Liver (tissue), 9 donors: ENCODE results near the gene CYB5R4. TPM values are rescaled to one million over a fixed set of nuclear protein-coding genes. Genes with fewer than 3 reads are reported as not detected.

Experiments
- DNase-seq: peaks from one replicate; pipeline ENCODE4 v3.0.0-alpha.2; 2017; ENCODE audit warnings: low spot score
- H3K27ac ChIP-seq, 2 donors: one replicate each; pipeline ENCODE4 v1.7.0; 2013; ENCODE audit warnings: inconsistent platforms in 2 of 2, low read length in 2 of 2, control low read depth in 1 of 2, low read depth in 1 of 2, mild to moderate bottlenecking in 1 of 2
- H3K27me3 ChIP-seq, 4 donors: one replicate each; pipeline versions ENCODE4 v1.6.1 to v1.7.0; 2013; ENCODE audit warnings: low read length in 3 of 4, inconsistent platforms in 1 of 4, mild to moderate bottlenecking in 1 of 4, moderate library complexity in 1 of 4; ENCODE audit not compliant: control insufficient read depth in 4 of 4, insufficient read depth in 4 of 4
- H3K36me3 ChIP-seq, 4 donors: one replicate each; pipeline versions ENCODE4 v1.6.1 to v1.7.0; 2013; ENCODE audit warnings: low read length in 3 of 4, mild to moderate bottlenecking in 3 of 4, low read depth in 1 of 4, moderate library complexity in 1 of 4; ENCODE audit not compliant: control insufficient read depth in 4 of 4, insufficient read depth in 3 of 4
- H3K4me1 ChIP-seq, 4 donors: one replicate each; pipeline versions ENCODE4 v1.6.1 to v1.7.0; 2013; ENCODE audit warnings: low read length in 3 of 4, mild to moderate bottlenecking in 3 of 4, moderate library complexity in 1 of 4; ENCODE audit not compliant: control insufficient read depth in 4 of 4, insufficient read depth in 4 of 4
- H3K4me3 ChIP-seq, 3 donors: one replicate each; pipeline versions ENCODE4 v1.6.1 to v1.7.0; 2013; ENCODE audit warnings: low read length in 3 of 3, control low read depth in 1 of 3, low read depth in 1 of 3, mild to moderate bottlenecking in 1 of 3
- H3K9ac ChIP-seq, 2 donors: one replicate each; pipeline ENCODE4 v1.7.0; 2013; ENCODE audit warnings: low read length in 2 of 2, mild to moderate bottlenecking in 2 of 2, moderate library complexity in 2 of 2, control low read depth in 1 of 2, low read depth in 1 of 2
- H3K9me3 ChIP-seq, 4 donors: one replicate each; pipeline versions ENCODE4 v1.6.1 to v1.7.0; 2013; ENCODE audit warnings: low read length in 3 of 4; ENCODE audit not compliant: control insufficient read depth in 4 of 4
- CTCF ChIP-seq: fragments of 150-350 bp; IDR thresholded peaks from 2 replicates; pipeline ENCODE4 v1.5.1; 2017; ENCODE audit warnings: improper control_type of control experiment, low read depth, low read length; ENCODE audit not compliant: missing input control
- EGR1 ChIP-seq, 2 donors: IDR thresholded peaks; 2 replicates each; pipeline ENCODE4 v1.6.1; 2016 to 2018; ENCODE audit warnings: antibody characterized with exemption in 2 of 2, low read depth in 2 of 2
- FOXA1 ChIP-seq: IDR thresholded peaks from 2 replicates; pipeline ENCODE4 v1.6.1; 2016; ENCODE audit warnings: antibody characterized with exemption
- FOXA2 ChIP-seq: IDR thresholded peaks from 2 replicates; pipeline ENCODE4 v1.6.1; 2016; ENCODE audit warnings: antibody characterized with exemption
- GABPA ChIP-seq, 2 donors: IDR thresholded peaks in 1 of 2; conservative IDR thresholded peaks in 1 of 2; 2 replicates each; pipeline ENCODE4 v1.6.1; 2016; ENCODE audit warnings: antibody characterized with exemption in 2 of 2, mild to moderate bottlenecking in 1 of 2, moderate library complexity in 1 of 2
- HNF4A ChIP-seq, 2 donors: conservative IDR thresholded peaks; 2 replicates each; pipeline ENCODE4 v1.6.1; 2016; ENCODE audit warnings: antibody characterized with exemption in 2 of 2, mild to moderate bottlenecking in 2 of 2
- HNF4G ChIP-seq: IDR thresholded peaks from 2 replicates; pipeline ENCODE4 v1.6.1; 2016; ENCODE audit warnings: antibody characterized with exemption
- JUND ChIP-seq, 2 donors: IDR thresholded peaks; 2 replicates each; pipeline ENCODE4 v1.6.1; 2016; ENCODE audit warnings: antibody characterized with exemption in 2 of 2
- MAX ChIP-seq: IDR thresholded peaks from 2 replicates; pipeline ENCODE4 v1.6.1; 2016; ENCODE audit warnings: antibody characterized with exemption
- NR2F2 ChIP-seq: IDR thresholded peaks from 2 replicates; pipeline ENCODE4 v1.6.1; 2016; ENCODE audit warnings: antibody characterized with exemption
- RAD21 ChIP-seq, 2 donors: IDR thresholded peaks; 2 replicates each; pipeline ENCODE4 v1.6.1; 2016; ENCODE audit warnings: antibody characterized with exemption in 2 of 2, mild to moderate bottlenecking in 2 of 2
- REST ChIP-seq: IDR thresholded peaks from 2 replicates; pipeline ENCODE4 v1.6.1; 2016; ENCODE audit warnings: antibody characterized with exemption, mild to moderate bottlenecking
- RXRA ChIP-seq, 2 donors: IDR thresholded peaks; 2 replicates each; pipeline ENCODE4 v1.6.1; 2017 to 2018; ENCODE audit warnings: antibody characterized with exemption in 2 of 2, mild to moderate bottlenecking in 1 of 2
- SP1 ChIP-seq: IDR thresholded peaks from 2 replicates; pipeline ENCODE4 v1.6.1; 2018; ENCODE audit warnings: antibody characterized with exemption, mild to moderate bottlenecking
- TAF1 ChIP-seq: conservative IDR thresholded peaks from 2 replicates; pipeline ENCODE4 v1.6.1; 2016; ENCODE audit warnings: antibody characterized with exemption, mild to moderate bottlenecking
- YY1 ChIP-seq: IDR thresholded peaks from 2 replicates; pipeline ENCODE4 v1.6.1; 2016; ENCODE audit warnings: antibody characterized with exemption, mild to moderate bottlenecking
- WGBS: extraction: QIAGEN DNeasy Blood & Tissue Kit; methylation state at CpG from one replicate; pipeline ENCODE4 v1.1.7; 2013; 5-methylcytosine and 5-hydroxymethylcytosine counted together
- polyA plus RNA-seq, 2 donors: library from polyadenylated mRNA; stranded (reverse) in 1 of 2; unstranded in 1 of 2; fragments of 200-250 nt in 1 of 2; fragments of >200 nt in 1 of 2; fragmentation: Nextera tagmentation in 1 of 2; extraction: Ambion mirVana in 1 of 2; gene quantifications; one replicate each; pipeline versions ENCODE4 v1.2.1 to v1.2.3, GENCODE V29; 2013 to 2015
- total RNA-seq, 2 donors: library from RNA; depleted of rRNA; stranded (reverse); fragments of >200 nt; gene quantifications; one replicate each; pipeline ENCODE4 v1.2.3, GENCODE V29; 2014
- TF ChIP-seq, protein P1 (sequence below): IDR thresholded peaks from 2 replicates; pipeline ENCODE4 v1.6.1; 2016; ENCODE audit warnings: antibody characterized with exemption
- TF ChIP-seq, protein P2 (sequence below): IDR thresholded peaks from 2 replicates; pipeline ENCODE4 v1.6.1; 2016; ENCODE audit warnings: antibody characterized with exemption
- donor health status: healthy.
- donor health status: healthy.
- donor health status: healthy.
- donor health status: healthy.
- donor health status: healthy.

Gene CYB5R4
- total and polyA plus RNA-seq, 4 donors: 3.4 to 7.8 (median 5.4) TPM

- Histone ChIP-seq H3K4me1 (no peaks in the 10 kb centered on the region), H3K36me3 (no peaks in the 10 kb centered on the region), H3K9ac (no peak overlapping the region), H3K9me3 (no peaks in the 10 kb centered on the region), H3K27me3 (peaks cover 0 to 4% (median 0%) of the 10 kb centered on the region in 4 donors), H3K27ac (no peak overlapping the region), H3K4me3 (no peak overlapping the region)
- 81% methylated on average over 3 of the region's 3 CpGs for WGBS
- TF ChIP-seq REST: no peak
- no peak for TF ChIP-seq NR2F2
- TF ChIP-seq GABPA (IDR thresholded peaks at IDR 0.05 in 1 of 2, conservative IDR thresholded peaks at IDR 0.05 in 1 of 2): no peak
- TF ChIP-seq HNF4G: no peak
- TF ChIP-seq CTCF: no peak
- TF ChIP-seq HNF4A (conservative IDR thresholded peaks at IDR 0.05): no peak
- TF ChIP-seq JUND (IDR thresholded peaks at IDR 0.05): no peak
- TF ChIP-seq, protein P1, sequence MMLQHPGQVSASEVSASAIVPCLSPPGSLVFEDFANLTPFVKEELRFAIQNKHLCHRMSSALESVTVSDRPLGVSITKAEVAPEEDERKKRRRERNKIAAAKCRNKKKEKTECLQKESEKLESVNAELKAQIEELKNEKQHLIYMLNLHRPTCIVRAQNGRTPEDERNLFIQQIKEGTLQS: no peak
- TF ChIP-seq EGR1 (IDR thresholded peaks at IDR 0.05; ENCODE audit: low read depth in 2 of 2): no peak
- no peak for TF ChIP-seq TAF1
- TF ChIP-seq MAX: no peak
- TF ChIP-seq, protein P2, sequence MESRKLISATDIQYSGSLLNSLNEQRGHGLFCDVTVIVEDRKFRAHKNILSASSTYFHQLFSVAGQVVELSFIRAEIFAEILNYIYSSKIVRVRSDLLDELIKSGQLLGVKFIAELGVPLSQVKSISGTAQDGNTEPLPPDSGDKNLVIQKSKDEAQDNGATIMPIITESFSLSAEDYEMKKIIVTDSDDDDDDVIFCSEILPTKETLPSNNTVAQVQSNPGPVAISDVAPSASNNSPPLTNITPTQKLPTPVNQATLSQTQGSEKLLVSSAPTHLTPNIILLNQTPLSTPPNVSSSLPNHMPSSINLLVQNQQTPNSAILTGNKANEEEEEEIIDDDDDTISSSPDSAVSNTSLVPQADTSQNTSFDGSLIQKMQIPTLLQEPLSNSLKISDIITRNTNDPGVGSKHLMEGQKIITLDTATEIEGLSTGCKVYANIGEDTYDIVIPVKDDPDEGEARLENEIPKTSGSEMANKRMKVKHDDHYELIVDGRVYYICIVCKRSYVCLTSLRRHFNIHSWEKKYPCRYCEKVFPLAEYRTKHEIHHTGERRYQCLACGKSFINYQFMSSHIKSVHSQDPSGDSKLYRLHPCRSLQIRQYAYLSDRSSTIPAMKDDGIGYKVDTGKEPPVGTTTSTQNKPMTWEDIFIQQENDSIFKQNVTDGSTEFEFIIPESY: no peak
- TF ChIP-seq RXRA (IDR thresholded peaks at IDR 0.05): no peak
- no peak for TF ChIP-seq RAD21 (IDR thresholded peaks at IDR 0.05)
- TF ChIP-seq FOXA1: no peak
- TF ChIP-seq SP1: no peak
- no peak for TF ChIP-seq YY1
- no peak for TF ChIP-seq FOXA2
- no peak for DNase-seq
These were observed 141.6 kb downstream of the CYB5R4 start for GRCh38 chr6:84001119-84001518.

DNA sequence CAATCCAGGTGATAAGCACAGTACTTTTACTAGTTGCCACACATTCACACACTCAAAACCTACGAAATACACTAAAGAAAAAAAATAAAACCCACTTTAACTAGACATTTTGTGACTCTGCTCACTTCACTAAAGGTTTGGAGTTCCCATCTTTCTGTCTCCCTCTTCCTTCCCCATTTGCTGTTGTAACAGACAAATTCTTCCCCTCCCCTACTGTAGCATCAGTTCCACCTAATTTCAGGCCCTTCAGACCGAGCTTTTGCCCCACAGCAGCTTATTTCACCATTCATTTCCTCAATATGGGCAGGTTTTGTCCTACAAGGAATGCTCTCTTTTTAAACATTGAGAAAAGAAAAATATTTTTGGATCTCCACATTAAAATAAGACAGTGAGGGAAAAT lies 142.7 kb downstream of the CYB5R4 start:
- Histone ChIP-seq H3K4me1 (no peaks in the 10 kb centered on the region), H3K9ac (no peak overlapping the region), H3K4me3 (no peak overlapping the region), H3K36me3 (no peaks in the 10 kb centered on the region), H3K27me3 (peaks cover 0 to 4% (median 0%) of the 10 kb centered on the region in 4 donors), H3K9me3 (no peaks in the 10 kb centered on the region), H3K27ac (no peak overlapping the region)
- TF ChIP-seq NR2F2 (no peak), FOXA1 (no peak), SP1 (no peak), RAD21 (IDR thresholded peaks at IDR 0.05) (no peak), REST (no peak), CTCF (no peak), GABPA (IDR thresholded peaks at IDR 0.05 in 1 of 2, conservative IDR thresholded peaks at IDR 0.05 in 1 of 2) (no peak), HNF4A (conservative IDR thresholded peaks at IDR 0.05) (no peak), HNF4G (no peak), RXRA (IDR thresholded peaks at IDR 0.05) (no peak), YY1 (no peak)
- WGBS: 50% methylated on average over 2 of the region's 2 CpGs
- no peak for DNase-seq
